ENCODE results near the gene LOXHD1.

GRCh38 chr18:46621871-46622270 lies 35.1 kb downstream of the LOXHD1 start:
- TF ChIP-seq, protein P1, sequence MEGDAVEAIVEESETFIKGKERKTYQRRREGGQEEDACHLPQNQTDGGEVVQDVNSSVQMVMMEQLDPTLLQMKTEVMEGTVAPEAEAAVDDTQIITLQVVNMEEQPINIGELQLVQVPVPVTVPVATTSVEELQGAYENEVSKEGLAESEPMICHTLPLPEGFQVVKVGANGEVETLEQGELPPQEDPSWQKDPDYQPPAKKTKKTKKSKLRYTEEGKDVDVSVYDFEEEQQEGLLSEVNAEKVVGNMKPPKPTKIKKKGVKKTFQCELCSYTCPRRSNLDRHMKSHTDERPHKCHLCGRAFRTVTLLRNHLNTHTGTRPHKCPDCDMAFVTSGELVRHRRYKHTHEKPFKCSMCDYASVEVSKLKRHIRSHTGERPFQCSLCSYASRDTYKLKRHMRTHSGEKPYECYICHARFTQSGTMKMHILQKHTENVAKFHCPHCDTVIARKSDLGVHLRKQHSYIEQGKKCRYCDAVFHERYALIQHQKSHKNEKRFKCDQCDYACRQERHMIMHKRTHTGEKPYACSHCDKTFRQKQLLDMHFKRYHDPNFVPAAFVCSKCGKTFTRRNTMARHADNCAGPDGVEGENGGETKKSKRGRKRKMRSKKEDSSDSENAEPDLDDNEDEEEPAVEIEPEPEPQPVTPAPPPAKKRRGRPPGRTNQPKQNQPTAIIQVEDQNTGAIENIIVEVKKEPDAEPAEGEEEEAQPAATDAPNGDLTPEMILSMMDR (IDR thresholded peaks at IDR 0.05 in 4 of 5, conservative IDR thresholded peaks at IDR 0.05 in 1 of 5): no peak
- no peak for TF ChIP-seq POLR2A (IDR thresholded peaks at IDR 0.05)

Data from gastrocnemius medialis (tissue), 4 donors.